Cardiac fibroblast (primary cell): Measurements from ENCODE around the gene CHRNA4.

ENCODE experiments used
- DNase-seq, 2 donors: peaks; one replicate each; pipeline versions ENCODE4 v3.0.0 to v3.0.0-alpha.2; 2010; ENCODE audit warnings: low read depth in 2 of 2
- H3K4me3 ChIP-seq, 2 donors: replicated peaks in 1 of 2; 1 replicate in 1 of 2; 2 replicates in 1 of 2; pipeline ENCODE4 v1.5.1; 2011; ENCODE audit warnings: low read depth in 2 of 2, low read length in 2 of 2, mild to moderate bottlenecking in 2 of 2, moderate library complexity in 1 of 2
- TF ChIP-seq, protein P1 (sequence below): IDR thresholded peaks from one replicate; pipeline ENCODE4 v1.5.1; 2011; ENCODE audit warnings: low read depth, mild to moderate bottlenecking, low read length, inconsistent platforms

The CHRNA4 gene

GRCh38 chr20:63372971-63373885, 12.1 kb upstream of the CHRNA4 start:
- no peak overlapping the region for H3K4me3 ChIP-seq
- TF ChIP-seq, protein P1, sequence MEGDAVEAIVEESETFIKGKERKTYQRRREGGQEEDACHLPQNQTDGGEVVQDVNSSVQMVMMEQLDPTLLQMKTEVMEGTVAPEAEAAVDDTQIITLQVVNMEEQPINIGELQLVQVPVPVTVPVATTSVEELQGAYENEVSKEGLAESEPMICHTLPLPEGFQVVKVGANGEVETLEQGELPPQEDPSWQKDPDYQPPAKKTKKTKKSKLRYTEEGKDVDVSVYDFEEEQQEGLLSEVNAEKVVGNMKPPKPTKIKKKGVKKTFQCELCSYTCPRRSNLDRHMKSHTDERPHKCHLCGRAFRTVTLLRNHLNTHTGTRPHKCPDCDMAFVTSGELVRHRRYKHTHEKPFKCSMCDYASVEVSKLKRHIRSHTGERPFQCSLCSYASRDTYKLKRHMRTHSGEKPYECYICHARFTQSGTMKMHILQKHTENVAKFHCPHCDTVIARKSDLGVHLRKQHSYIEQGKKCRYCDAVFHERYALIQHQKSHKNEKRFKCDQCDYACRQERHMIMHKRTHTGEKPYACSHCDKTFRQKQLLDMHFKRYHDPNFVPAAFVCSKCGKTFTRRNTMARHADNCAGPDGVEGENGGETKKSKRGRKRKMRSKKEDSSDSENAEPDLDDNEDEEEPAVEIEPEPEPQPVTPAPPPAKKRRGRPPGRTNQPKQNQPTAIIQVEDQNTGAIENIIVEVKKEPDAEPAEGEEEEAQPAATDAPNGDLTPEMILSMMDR = no peak
- no peak for DNase-seq

- no peak overlapping the region for H3K4me3 ChIP-seq
- TF ChIP-seq, protein P1 = no peak
- no peak for DNase-seq
These were observed 10.2 kb upstream of the CHRNA4 start for GRCh38 chr20:63371291-63371865.

DNA sequence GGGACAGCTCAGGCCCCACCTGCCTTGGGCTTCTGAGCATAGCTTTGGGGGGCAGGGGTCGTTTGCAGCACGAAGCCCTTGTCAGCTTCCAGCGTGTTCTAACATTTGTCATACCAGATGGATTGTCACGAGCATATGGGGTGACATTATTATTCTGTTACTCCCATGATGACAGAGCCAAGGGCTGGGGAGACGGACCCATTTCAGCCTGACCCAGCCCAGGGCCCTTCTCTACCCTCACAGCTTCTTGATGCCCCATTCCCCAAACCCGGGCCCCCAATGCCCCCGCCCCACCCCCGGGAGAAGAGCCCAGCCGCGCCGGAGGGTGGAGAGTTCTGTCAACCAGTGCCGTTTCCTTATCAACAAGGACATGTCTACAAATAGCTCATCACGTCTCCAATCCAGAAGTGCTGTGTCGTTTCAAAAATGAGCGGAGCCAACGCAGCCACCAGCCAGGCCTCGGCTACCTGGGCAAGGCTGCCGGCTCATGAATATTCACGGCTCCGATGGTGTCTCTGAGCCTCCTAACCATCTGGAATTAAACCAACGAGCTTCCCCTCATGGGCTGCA, 9.6 kb upstream of the CHRNA4 start:
- DNase-seq = no peak
- TF ChIP-seq, protein P1 = no peak
- no peak overlapping the region for H3K4me3 ChIP-seq

GRCh38 chr20:63369724-63370617, 8.8 kb upstream of the CHRNA4 start:
- DNase-seq = no peak
- no peak overlapping the region for H3K4me3 ChIP-seq
- TF ChIP-seq, protein P1 = no peak

DNA sequence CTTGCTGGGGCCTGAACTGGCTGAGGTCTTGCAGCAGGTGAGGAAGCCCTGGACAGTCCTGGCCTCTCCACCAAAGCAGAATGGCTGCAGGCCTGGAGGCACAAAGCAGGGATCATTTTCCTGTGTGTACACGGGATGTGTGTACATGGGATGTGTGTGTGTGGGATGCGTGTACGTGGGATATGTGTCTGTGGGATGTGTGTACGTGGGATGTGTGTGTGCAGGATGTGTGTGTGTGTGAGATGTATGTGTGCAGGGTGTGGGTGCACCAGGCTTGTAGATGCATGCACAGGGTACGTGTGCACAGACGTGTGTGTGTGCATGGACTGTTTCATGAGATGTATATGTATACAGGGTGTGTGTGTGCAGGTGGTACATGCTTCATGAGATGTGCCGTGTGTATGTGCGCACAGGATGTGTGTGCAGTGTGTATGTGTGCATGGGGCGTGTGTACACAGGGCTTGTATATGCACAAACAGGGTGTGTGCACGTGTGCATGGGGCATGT, 7.9 kb upstream of the CHRNA4 start:
- H3K4me3 ChIP-seq = no peak overlapping the region
- no peak for DNase-seq
- TF ChIP-seq, protein P1 = no peak

GRCh38 chr20:63368151-63368550, 7.0 kb upstream of the CHRNA4 start:
- TF ChIP-seq, protein P1 = no peak
- DNase-seq = no peak
- no peak overlapping the region for H3K4me3 ChIP-seq
